CD14-positive monocyte (primary cell): ENCODE results near the gene SYNE1. TPM values are rescaled to one million over a fixed set of nuclear protein-coding genes. Genes with fewer than 3 reads are reported as not detected.
A peak's percentile ranks its signal among the peaks of the same experiment; 100 is the strongest.

Source experiments
- DNase-seq, 3 donors: peaks; one replicate each; pipeline ENCODE4 v3.0.0-alpha.2; 2011 to 2022
- H2AFZ ChIP-seq: 2 replicates; pipeline ENCODE4 v1.6.0; 2012; ENCODE audit warnings: mild to moderate bottlenecking, low read depth, low read length, inconsistent platforms; ENCODE audit not compliant: insufficient read depth, poor library complexity, severe bottlenecking
- H3K27ac ChIP-seq, 2 donors: 1 replicate in 1 of 2; 2 replicates in 1 of 2; pipeline ENCODE4 v1.5.1; 2012 to 2013; ENCODE audit warnings: low read length in 2 of 2, control low read depth in 1 of 2, inconsistent platforms in 1 of 2, low read depth in 1 of 2, mild to moderate bottlenecking in 1 of 2
- H3K27me3 ChIP-seq, 2 donors: one replicate each; pipeline versions ENCODE4 v1.6.0 to v1.6.1; 2011 to 2013; ENCODE audit warnings: low read length in 2 of 2; ENCODE audit not compliant: control insufficient read depth in 2 of 2, insufficient read depth in 2 of 2
- H3K36me3 ChIP-seq, 2 donors: replicated peaks in 1 of 2; 1 replicate in 1 of 2; 2 replicates in 1 of 2; pipeline versions ENCODE4 v1.5.1 to v1.6.1; 2012 to 2013; ENCODE audit warnings: low read length in 2 of 2, control low read depth in 1 of 2, inconsistent platforms in 1 of 2, mild to moderate bottlenecking in 1 of 2; ENCODE audit not compliant: insufficient read depth in 2 of 2, control insufficient read depth in 1 of 2
- H3K4me1 ChIP-seq, 2 donors: 1 replicate in 1 of 2; 2 replicates in 1 of 2; pipeline versions ENCODE4 v1.5.1 to v1.6.1; 2012 to 2013; ENCODE audit warnings: low read length in 2 of 2, control low read depth in 1 of 2, inconsistent platforms in 1 of 2, mild to moderate bottlenecking in 1 of 2, moderate library complexity in 1 of 2; ENCODE audit not compliant: insufficient read depth in 2 of 2, control insufficient read depth in 1 of 2
- H3K4me2 ChIP-seq: replicated peaks from 2 replicates; pipeline ENCODE3; 2012; ENCODE audit warnings: low read length, moderate library complexity, mild to moderate bottlenecking; ENCODE audit not compliant: poor library complexity, severe bottlenecking; ENCODE audit errors: extremely low read depth
- H3K4me3 ChIP-seq, 3 experiments: fragments of 200-600 bp in 1 of 3; sonication (generic) in 1 of 3; replicated peaks in 1 of 3; 1 replicate in 2 of 3; 2 replicates in 1 of 3; pipeline ENCODE4 v1.5.1; 2011 to 2013; ENCODE audit warnings: low read length in 3 of 3, mild to moderate bottlenecking in 3 of 3, control low read depth in 2 of 3, low read depth in 2 of 3, inconsistent platforms in 1 of 3, moderate library complexity in 1 of 3
- H3K79me2 ChIP-seq: 2 replicates; pipeline ENCODE4 v1.6.0; 2012; ENCODE audit warnings: mild to moderate bottlenecking, control low read depth, inconsistent platforms, low read length, moderate library complexity; ENCODE audit not compliant: insufficient read depth
- H3K9ac ChIP-seq: 2 replicates; pipeline ENCODE4 v1.6.0; 2017; ENCODE audit warnings: low read length, mild to moderate bottlenecking; ENCODE audit not compliant: insufficient read depth, poor library complexity, severe bottlenecking
- H3K9me3 ChIP-seq, 2 donors: replicated peaks in 1 of 2; 1 replicate in 1 of 2; 2 replicates in 1 of 2; pipeline versions ENCODE4 v1.5.1 to v1.6.1; 2012 to 2013; ENCODE audit warnings: low read length in 2 of 2, control low read depth in 1 of 2; ENCODE audit not compliant: control insufficient read depth in 1 of 2, insufficient read depth in 1 of 2
- H4K20me1 ChIP-seq: 2 replicates; pipeline ENCODE4 v1.6.0; 2012; ENCODE audit warnings: mild to moderate bottlenecking, low read length, control low read depth, moderate library complexity; ENCODE audit not compliant: insufficient read depth
- H3K27ac Mint-ChIP-seq, 7 donors: one replicate each; pipeline ENCODE4 v1.8.0; 2020; ENCODE audit warnings: mild to moderate bottlenecking in 7 of 7, mixed read lengths in 7 of 7, moderate library complexity in 6 of 7, inconsistent platforms in 2 of 7
- H3K27me3 Mint-ChIP-seq, 3 donors: one replicate each; pipeline ENCODE4 v1.8.0; 2021 to 2022; ENCODE audit warnings: low read depth in 3 of 3, mild to moderate bottlenecking in 3 of 3, mixed read lengths in 3 of 3, moderate library complexity in 3 of 3, inconsistent platforms in 1 of 3
- H3K36me3 Mint-ChIP-seq, 2 donors: one replicate each; pipeline ENCODE4 v1.8.0; 2020; ENCODE audit warnings: mixed read lengths in 2 of 2, inconsistent platforms in 1 of 2, mild to moderate bottlenecking in 1 of 2
- H3K4me1 Mint-ChIP-seq: one replicate; pipeline ENCODE4 v1.8.0; 2020; ENCODE audit warnings: mild to moderate bottlenecking, mixed read lengths
- H3K4me3 Mint-ChIP-seq, 2 donors: one replicate each; pipeline ENCODE4 v1.8.0; 2020; ENCODE audit warnings: mild to moderate bottlenecking in 2 of 2, mixed read lengths in 2 of 2, moderate library complexity in 1 of 2
- H3K9me3 Mint-ChIP-seq, 7 donors: one replicate each; pipeline ENCODE4 v1.8.0; 2020 to 2022; ENCODE audit warnings: mixed read lengths in 7 of 7, mild to moderate bottlenecking in 6 of 7, moderate library complexity in 6 of 7, inconsistent platforms in 2 of 7
- WGBS: methylation state at CpG from one replicate; pipeline ENCODE4 v1.1.5; 2013; ENCODE audit warnings: missing lambda C conversion rate; ENCODE audit not compliant: insufficient coverage; 5-methylcytosine and 5-hydroxymethylcytosine counted together
- intact Hi-C, 2 donors: fragments of 100-400 bp; cut with micrococcal nuclease; formaldehyde crosslinking; loops; one replicate each; pipeline versions ENCODE4 v1.15.0 to v1.15.1; 2023
- polyA plus RNA-seq, 3 donors: library from polyadenylated mRNA; depleted of rRNA in 1 of 3; unstranded in 2 of 3; stranded (reverse) in 1 of 3; fragments of 300-500 nt in 2 of 3; fragments of >200 nt in 1 of 3; fragmentation: Illumina TruSeq in 2 of 3; gene quantifications; 1 replicate in 2 of 3; 2 replicates in 1 of 3; pipeline ENCODE4 v1.2.3, GENCODE V29; 2012 to 2021
- TF ChIP-seq, protein P1 (sequence below): fragments of 200-600 bp; IDR thresholded peaks from one replicate; pipeline ENCODE4 v1.8.0; 2022; ENCODE audit warnings: antibody characterized with exemption, mild to moderate bottlenecking

Gene SYNE1
- polyA plus RNA-seq, 3 donors, result 3.7 to 24.5 (median 8.1) TPM

- Histone ChIP-seq H3K9ac (no peak overlapping the region), H3K9me3 (no peaks in the 10 kb centered on the region), H3K4me3 (no peak overlapping the region), H3K4me1 (no peaks in the 10 kb centered on the region), H3K27me3 (peaks cover 6 to 8% of the 10 kb centered on the region in 2 donors), H3K79me2 (no peaks in the 10 kb centered on the region), H4K20me1 (no peaks in the 10 kb centered on the region), H2AFZ (no peak overlapping the region), H3K36me3 (no peaks in the 10 kb centered on the region), H3K27ac (no peak overlapping the region), H3K4me2 (no peak overlapping the region)
- 63% methylated on average over 6 of the region's 8 CpGs for WGBS
- Mint-ChIP-seq H3K27ac (no peak overlapping the region), H3K4me1 (peaks cover 13% of the 10 kb centered on the region), H3K4me3 (no peak overlapping the region), H3K27me3 (peaks cover 15 to 20% (median 19%) of the 10 kb centered on the region in 3 donors), H3K36me3 (peaks cover 0 to 9% of the 10 kb centered on the region in 2 donors), H3K9me3 (peaks cover 0 to 5% (median 0%) of the 10 kb centered on the region in 7 donors)
- peak; percentile 28 to 47 (median 46) for DNase-seq
- intact Hi-C loops, result no loop called here
- TF ChIP-seq, protein P1, sequence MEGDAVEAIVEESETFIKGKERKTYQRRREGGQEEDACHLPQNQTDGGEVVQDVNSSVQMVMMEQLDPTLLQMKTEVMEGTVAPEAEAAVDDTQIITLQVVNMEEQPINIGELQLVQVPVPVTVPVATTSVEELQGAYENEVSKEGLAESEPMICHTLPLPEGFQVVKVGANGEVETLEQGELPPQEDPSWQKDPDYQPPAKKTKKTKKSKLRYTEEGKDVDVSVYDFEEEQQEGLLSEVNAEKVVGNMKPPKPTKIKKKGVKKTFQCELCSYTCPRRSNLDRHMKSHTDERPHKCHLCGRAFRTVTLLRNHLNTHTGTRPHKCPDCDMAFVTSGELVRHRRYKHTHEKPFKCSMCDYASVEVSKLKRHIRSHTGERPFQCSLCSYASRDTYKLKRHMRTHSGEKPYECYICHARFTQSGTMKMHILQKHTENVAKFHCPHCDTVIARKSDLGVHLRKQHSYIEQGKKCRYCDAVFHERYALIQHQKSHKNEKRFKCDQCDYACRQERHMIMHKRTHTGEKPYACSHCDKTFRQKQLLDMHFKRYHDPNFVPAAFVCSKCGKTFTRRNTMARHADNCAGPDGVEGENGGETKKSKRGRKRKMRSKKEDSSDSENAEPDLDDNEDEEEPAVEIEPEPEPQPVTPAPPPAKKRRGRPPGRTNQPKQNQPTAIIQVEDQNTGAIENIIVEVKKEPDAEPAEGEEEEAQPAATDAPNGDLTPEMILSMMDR, result peak; percentile 56
Measured at GRCh38 chr6:152642578-152643375, 5.6 kb upstream of the SYNE1 start.

DNA sequence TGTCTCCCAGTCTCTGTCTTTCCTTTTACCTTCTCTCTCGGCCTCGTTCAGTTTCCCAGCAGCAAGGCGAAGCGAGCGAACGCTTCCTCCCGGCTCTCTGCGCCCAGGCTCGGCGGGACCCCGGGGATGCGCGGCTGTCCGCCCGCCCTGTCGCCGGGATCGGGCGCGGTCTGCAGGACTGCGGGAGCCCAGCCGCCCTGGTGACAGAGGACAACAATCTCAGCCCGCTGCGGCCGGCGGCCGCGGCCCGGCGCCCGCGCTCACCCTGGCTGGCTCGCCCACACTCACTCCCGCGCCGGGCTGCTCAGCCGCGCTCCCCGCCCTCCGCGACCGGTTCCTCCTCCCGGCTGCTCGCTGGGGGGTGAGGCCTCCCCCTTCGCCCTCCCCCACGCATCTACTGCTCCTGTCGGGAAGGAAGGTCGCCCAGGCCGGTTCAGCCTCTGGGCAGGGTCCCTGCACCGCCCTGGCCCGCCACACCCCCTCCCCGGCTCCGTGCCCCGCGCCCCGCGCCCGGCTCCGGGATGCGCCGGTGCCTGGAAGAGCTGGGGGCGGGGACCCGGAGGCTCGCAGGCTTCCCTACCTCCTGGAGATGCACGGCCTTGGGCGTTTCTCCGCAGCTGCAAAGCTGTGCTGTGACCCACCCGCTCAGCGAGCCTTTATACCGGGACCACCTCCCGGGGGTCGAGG is 410 bp downstream of the SYNE1 start:
- H3K36me3 Mint-ChIP-seq, result peaks cover 0 to 14% of the 10 kb centered on the region in 2 donors
- Histone ChIP-seq H3K27me3 (peaks cover 12 to 26% of the 10 kb centered on the region in 2 donors), H2AFZ (peak overlapping the region; percentile 94), H3K4me2 (peak overlapping the region; percentile 98), H3K27ac (peak overlapping the region in 1 of 2 donors; percentile 68), H3K79me2 (peaks cover 10% of the 10 kb centered on the region), H3K36me3 (no peaks in the 10 kb centered on the region), H3K4me3 (peak overlapping the region; percentile 56 to 90 (median 60)), H3K9ac (peak overlapping the region; percentile 58), H3K9me3 (no peaks in the 10 kb centered on the region), H3K4me1 (peaks cover 34 to 53% of the 10 kb centered on the region in 2 donors), H4K20me1 (no peaks in the 10 kb centered on the region)
- peak overlapping the region; percentile 96 to 99 for H3K4me3 Mint-ChIP-seq
- WGBS, result 0% methylated on average over 52 of the region's 72 CpGs
- H3K27ac Mint-ChIP-seq, result peak overlapping the region in 4 of 7 donors; percentile 30 to 85 (median 70)
- H3K4me1 Mint-ChIP-seq, result peaks cover 58% of the 10 kb centered on the region
- peak in 2 of 3 donors; percentile 17 to 23 for DNase-seq
- intact Hi-C loops, result loop anchor here in 1 of 2 donors (10.0 kb wide), 1 partner anchor 82 kb away; no protein-coding TSS in a partner anchor
- peaks cover 30 to 42% (median 30%) of the 10 kb centered on the region in 3 donors for H3K27me3 Mint-ChIP-seq
- peaks cover 0 to 5% (median 0%) of the 10 kb centered on the region in 7 donors for H3K9me3 Mint-ChIP-seq
- TF ChIP-seq, protein P1, result no peak
